ENCODE data around the gene MEGF8. TPM values are rescaled to one million over a fixed set of nuclear protein-coding genes. Genes with fewer than 3 reads are reported as not detected.
A peak's percentile ranks its signal among the peaks of the same experiment; 100 is the strongest.

MEGF8 gene
- total and polyA plus RNA-seq, 9 of the 15 experiments (the other 6 are each of a cell fraction or from before 2014, with no cell fraction given), result 0.28 to 13.1 (median 3.0) TPM

DNA sequence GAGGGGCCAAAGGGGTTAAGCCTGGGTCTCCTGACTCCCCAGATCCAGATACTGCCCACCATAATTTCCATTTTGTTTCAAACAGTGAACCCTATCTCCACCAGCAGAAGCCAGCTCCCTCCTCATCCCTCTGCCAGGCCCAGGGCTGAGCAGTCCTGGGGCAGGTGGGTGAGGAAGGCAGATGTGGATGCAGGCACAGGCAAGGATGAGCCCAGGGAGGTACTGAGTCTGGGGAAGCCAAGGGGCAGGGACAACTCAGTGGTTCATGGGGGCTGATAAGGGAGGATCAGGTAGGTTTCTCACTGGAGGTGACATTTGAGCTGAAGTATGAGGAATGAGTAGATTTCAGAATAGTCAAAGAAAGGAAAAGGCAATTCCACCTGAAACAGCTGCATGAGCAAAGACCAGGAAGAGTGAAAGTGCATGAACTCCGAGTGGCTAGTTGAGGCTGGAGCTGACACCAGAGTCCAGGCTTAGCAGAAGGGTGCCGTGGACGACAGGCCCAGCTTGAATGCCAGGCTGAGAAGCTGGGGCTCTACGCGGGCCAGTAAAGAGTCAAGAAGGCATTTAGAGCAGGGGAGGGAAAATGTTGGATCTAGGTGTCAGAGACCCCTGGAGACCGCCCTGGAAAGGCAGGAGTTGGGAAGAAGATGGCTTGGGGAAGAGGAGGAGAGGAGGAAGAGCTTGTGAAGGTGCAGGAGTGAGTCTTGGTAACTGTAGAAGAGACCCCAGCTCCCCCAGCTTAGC lies 46.1 kb upstream of the MEGF8 start (continued):
- TF ChIP-seq, protein P1, sequence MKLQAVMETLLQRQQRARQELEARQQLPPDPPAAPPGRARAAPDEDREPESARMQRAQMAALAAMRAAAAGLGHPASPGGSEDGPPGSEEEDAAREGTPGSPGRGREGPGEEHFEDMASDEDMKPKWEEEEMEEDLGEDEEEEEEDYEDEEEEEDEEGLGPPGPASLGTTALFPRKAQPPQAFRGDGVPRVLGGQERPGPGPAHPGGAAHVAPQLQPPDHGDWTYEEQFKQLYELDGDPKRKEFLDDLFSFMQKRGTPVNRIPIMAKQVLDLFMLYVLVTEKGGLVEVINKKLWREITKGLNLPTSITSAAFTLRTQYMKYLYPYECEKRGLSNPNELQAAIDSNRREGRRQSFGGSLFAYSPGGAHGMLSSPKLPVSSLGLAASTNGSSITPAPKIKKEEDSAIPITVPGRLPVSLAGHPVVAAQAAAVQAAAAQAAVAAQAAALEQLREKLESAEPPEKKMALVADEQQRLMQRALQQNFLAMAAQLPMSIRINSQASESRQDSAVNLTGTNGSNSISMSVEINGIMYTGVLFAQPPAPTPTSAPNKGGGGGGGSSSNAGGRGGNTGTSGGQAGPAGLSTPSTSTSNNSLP (IDR thresholded peaks at IDR 0.05; ENCODE audit: borderline replicate concordance, low read depth, low read length), result no peak
- no peak for TF ChIP-seq NR2C1 (IDR thresholded peaks at IDR 0.05)
- TF ChIP-seq NR2C1 (tag; IDR thresholded peaks at IDR 0.05), result no peak
- no peak for TF ChIP-seq ZNF699 (CRISPR knock-in tag; IDR thresholded peaks at IDR 0.05; ENCODE audit: insufficient replicate concordance)
- TF ChIP-seq ASH1L (IDR thresholded peaks at IDR 0.05; ENCODE audit: borderline replicate concordance, low read depth, partially characterized antibody), result no peak
- no peak for TF ChIP-seq ZNF23 (CRISPR knock-in tag; IDR thresholded peaks at IDR 0.05)
- no peak for TF ChIP-seq TEAD1 (CRISPR knock-in tag; IDR thresholded peaks at IDR 0.05)
- TF ChIP-seq, protein P2, sequence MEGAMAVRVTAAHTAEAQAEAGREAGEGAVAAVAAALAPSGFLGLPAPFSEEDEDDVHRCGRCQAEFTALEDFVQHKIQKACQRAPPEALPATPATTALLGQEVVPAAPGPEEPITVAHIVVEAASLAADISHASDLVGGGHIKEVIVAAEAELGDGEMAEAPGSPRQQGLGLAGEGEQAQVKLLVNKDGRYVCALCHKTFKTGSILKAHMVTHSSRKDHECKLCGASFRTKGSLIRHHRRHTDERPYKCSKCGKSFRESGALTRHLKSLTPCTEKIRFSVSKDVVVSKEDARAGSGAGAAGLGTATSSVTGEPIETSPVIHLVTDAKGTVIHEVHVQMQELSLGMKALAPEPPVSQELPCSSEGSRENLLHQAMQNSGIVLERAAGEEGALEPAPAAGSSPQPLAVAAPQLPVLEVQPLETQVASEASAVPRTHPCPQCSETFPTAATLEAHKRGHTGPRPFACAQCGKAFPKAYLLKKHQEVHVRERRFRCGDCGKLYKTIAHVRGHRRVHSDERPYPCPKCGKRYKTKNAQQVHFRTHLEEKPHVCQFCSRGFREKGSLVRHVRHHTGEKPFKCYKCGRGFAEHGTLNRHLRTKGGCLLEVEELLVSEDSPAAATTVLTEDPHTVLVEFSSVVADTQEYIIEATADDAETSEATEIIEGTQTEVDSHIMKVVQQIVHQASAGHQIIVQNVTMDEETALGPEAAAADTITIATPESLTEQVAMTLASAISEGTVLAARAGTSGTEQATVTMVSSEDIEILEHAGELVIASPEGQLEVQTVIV (CRISPR knock-in tag; IDR thresholded peaks at IDR 0.05; ENCODE audit: borderline replicate concordance), result no peak
- TF ChIP-seq ARID2 (IDR thresholded peaks at IDR 0.05), result peak; percentile 79; the same call in 1 of the 2 replicates
- 0 out of 2 replicates have a peak, but pooled peaks have one; percentile 13 for TF ChIP-seq MTA3 (IDR thresholded peaks at IDR 0.05; ENCODE audit: borderline replicate concordance)
- TF ChIP-seq BRD9 (IDR thresholded peaks at IDR 0.05; ENCODE audit: low read depth, partially characterized antibody), result peak; percentile 67
- TF ChIP-seq, protein P3, sequence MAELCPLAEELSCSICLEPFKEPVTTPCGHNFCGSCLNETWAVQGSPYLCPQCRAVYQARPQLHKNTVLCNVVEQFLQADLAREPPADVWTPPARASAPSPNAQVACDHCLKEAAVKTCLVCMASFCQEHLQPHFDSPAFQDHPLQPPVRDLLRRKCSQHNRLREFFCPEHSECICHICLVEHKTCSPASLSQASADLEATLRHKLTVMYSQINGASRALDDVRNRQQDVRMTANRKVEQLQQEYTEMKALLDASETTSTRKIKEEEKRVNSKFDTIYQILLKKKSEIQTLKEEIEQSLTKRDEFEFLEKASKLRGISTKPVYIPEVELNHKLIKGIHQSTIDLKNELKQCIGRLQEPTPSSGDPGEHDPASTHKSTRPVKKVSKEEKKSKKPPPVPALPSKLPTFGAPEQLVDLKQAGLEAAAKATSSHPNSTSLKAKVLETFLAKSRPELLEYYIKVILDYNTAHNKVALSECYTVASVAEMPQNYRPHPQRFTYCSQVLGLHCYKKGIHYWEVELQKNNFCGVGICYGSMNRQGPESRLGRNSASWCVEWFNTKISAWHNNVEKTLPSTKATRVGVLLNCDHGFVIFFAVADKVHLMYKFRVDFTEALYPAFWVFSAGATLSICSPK (IDR thresholded peaks at IDR 0.05; ENCODE audit: borderline replicate concordance), result no peak
- TF ChIP-seq, protein P4, sequence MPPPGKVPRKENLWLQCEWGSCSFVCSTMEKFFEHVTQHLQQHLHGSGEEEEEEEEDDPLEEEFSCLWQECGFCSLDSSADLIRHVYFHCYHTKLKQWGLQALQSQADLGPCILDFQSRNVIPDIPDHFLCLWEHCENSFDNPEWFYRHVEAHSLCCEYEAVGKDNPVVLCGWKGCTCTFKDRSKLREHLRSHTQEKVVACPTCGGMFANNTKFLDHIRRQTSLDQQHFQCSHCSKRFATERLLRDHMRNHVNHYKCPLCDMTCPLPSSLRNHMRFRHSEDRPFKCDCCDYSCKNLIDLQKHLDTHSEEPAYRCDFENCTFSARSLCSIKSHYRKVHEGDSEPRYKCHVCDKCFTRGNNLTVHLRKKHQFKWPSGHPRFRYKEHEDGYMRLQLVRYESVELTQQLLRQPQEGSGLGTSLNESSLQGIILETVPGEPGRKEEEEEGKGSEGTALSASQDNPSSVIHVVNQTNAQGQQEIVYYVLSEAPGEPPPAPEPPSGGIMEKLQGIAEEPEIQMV (tag; conservative IDR thresholded peaks at IDR 0.05; ENCODE audit: low read depth), result no peak
- no peak for TF ChIP-seq RB1 (IDR thresholded peaks at IDR 0.05; ENCODE audit: low read depth)
- TF ChIP-seq HNRNPK (IDR thresholded peaks at IDR 0.05; ENCODE audit: low read depth, low read length, poor library complexity, severe bottlenecking), result no peak
- TF ChIP-seq NFIC (IDR thresholded peaks at IDR 0.05), result no peak
- TF ChIP-seq HDGF (IDR thresholded peaks at IDR 0.05), result peak; percentile 92
- TF ChIP-seq, protein P5, sequence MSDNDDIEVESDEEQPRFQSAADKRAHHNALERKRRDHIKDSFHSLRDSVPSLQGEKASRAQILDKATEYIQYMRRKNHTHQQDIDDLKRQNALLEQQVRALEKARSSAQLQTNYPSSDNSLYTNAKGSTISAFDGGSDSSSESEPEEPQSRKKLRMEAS (CRISPR knock-in tag; IDR thresholded peaks at IDR 0.05), result no peak
- no peak for TF ChIP-seq PURB (CRISPR knock-in tag; IDR thresholded peaks at IDR 0.05; ENCODE audit: low read depth)
- no peak; a peak in 1 of 4 replicates for TF ChIP-seq RAD21 (CRISPR knock-in tag; conservative IDR thresholded peaks at IDR 0.05 in 1 of 2, IDR thresholded peaks at IDR 0.05 in 1 of 2)

Measured in K562 (cell line).